HepG2 (cell line): ENCODE data around the gene THSD4. TPM values are rescaled to one million over a fixed set of nuclear protein-coding genes. Genes with fewer than 3 reads are reported as not detected.

ENCODE experiments used
- ARNT ChIP-seq: fragments of 450-650 bp; IDR thresholded peaks from 2 replicates; pipeline ENCODE4 v1.6.1; 2017
- DRAP1 ChIP-seq: IDR thresholded peaks from 2 replicates; pipeline ENCODE4 v1.6.1; 2016; ENCODE audit warnings: missing genetic modification reagents, missing compliant biosample characterization
- HMGXB3 ChIP-seq: sonication (generic); formaldehyde crosslinking; IDR thresholded peaks from 2 replicates; pipeline ENCODE4 v1.4.0; 2020; ENCODE audit warnings: missing genetic modification reagents, borderline replicate concordance
- HNRNPL ChIP-seq: fragments of 200-400 bp; formaldehyde crosslinking; IDR thresholded peaks from 2 replicates; pipeline ENCODE4 v1.6.1; 2017; ENCODE audit warnings: mild to moderate bottlenecking, low read depth, low read length
- KDM1A ChIP-seq: IDR thresholded peaks from 2 replicates; pipeline ENCODE4 v1.6.1; 2016; ENCODE audit warnings: missing compliant biosample characterization
- MTERF4 ChIP-seq: sonication (generic); formaldehyde crosslinking; IDR thresholded peaks from 2 replicates; pipeline ENCODE4 v1.8.0; 2023; ENCODE audit warnings: mild to moderate bottlenecking, missing genetic modification reagents
- RBAK ChIP-seq: sonication (generic); formaldehyde crosslinking; IDR thresholded peaks from 2 replicates; pipeline ENCODE4 v1.5.1; 2020; ENCODE audit warnings: mild to moderate bottlenecking, missing genetic modification reagents
- RFX1 ChIP-seq: fragments of 450-650 bp; IDR thresholded peaks from 2 replicates; pipeline ENCODE4 v1.6.1; 2017
- SMAD3 ChIP-seq: sonication (generic); formaldehyde crosslinking; IDR thresholded peaks from 2 replicates; pipeline ENCODE4 v1.4.0; 2020; ENCODE audit warnings: missing genetic modification reagents
- TBP ChIP-seq: sonication (generic); formaldehyde crosslinking; IDR thresholded peaks from 2 replicates; pipeline ENCODE4 v1.5.0; 2020; ENCODE audit warnings: missing genetic modification reagents
- ZBTB33 ChIP-seq: sonication (generic); formaldehyde crosslinking; IDR thresholded peaks from 2 replicates; pipeline ENCODE4 v1.4.0; 2020; ENCODE audit warnings: missing genetic modification reagents
- ZKSCAN8 ChIP-seq: IDR thresholded peaks from 2 replicates; pipeline ENCODE4 v1.6.1; 2016; ENCODE audit warnings: borderline replicate concordance, missing genetic modification reagents, missing compliant biosample characterization
- ZNF605 ChIP-seq: sonication (generic); formaldehyde crosslinking; IDR thresholded peaks from 2 replicates; pipeline ENCODE4 v1.8.0; 2022; ENCODE audit warnings: mild to moderate bottlenecking, missing genetic modification reagents
- ZNF772 ChIP-seq: sonication (generic); formaldehyde crosslinking; IDR thresholded peaks from 2 replicates; pipeline ENCODE4 v1.5.0; 2020; ENCODE audit warnings: mild to moderate bottlenecking, missing genetic modification reagents
- polyA plus RNA-seq, 8 experiments: library from polyadenylated mRNA; depleted of rRNA in 3 of 8; stranded (reverse) in 7 of 8; unstranded in 1 of 8; fragments of >200 nt; fragmentation: Illumina TruSeq in 4 of 8; extraction: Trizol in 4 of 8; gene quantifications; 2 replicates each; pipeline versions ENCODE4 v1.2.1 to v1.2.3, GENCODE V29; 2011 to 2016; ENCODE audit warnings: low read depth in 4 of 8, missing spikeins in 1 of 8, mixed read lengths in 1 of 8; ENCODE audit not compliant: insufficient read depth in 1 of 8
- total RNA-seq, 5 experiments: library from RNA; depleted of rRNA; stranded (reverse); fragments of >200 nt; fragmentation: Illumina TruSeq; extraction: Trizol; gene quantifications; 2 replicates each; pipeline ENCODE4 v1.2.3, GENCODE V29; 2016; ENCODE audit warnings: low read depth in 1 of 5
- TF ChIP-seq, protein P1 (sequence below): IDR thresholded peaks from 2 replicates; pipeline ENCODE4 v1.6.1; 2016
- TF ChIP-seq, protein P2 (sequence below): sonication (generic); formaldehyde crosslinking; IDR thresholded peaks from 2 replicates; pipeline ENCODE4 v1.4.0; 2020; ENCODE audit warnings: missing genetic modification reagents, borderline replicate concordance

THSD4 gene
- total and polyA plus RNA-seq, 2 of the 13 experiments (the other 11 are each of a cell fraction or from before 2014, with no cell fraction given): 0.07 to 0.21 TPM

DNA sequence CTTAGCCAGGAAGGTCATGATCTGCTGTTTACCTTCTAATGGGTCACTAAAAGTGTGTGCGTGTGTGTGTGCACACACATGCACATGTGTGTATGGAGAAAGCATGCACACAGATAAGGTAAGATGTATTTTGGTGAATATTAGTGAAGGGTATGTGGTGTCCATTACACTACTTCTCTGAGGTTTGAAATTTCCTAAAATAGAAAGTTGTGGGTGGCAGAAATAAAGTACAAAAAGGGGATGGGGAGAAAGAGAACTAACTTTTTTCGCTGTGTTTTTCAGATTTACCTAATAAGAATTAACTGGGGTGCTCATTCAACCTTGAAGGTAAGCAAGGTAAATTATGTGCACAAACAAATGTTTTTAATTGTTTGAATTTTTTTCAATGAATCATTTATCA lies 670.7 kb downstream of the THSD4 start (continued):
- TF ChIP-seq HMGXB3 (CRISPR knock-in tag) (no peak), ZNF772 (CRISPR knock-in tag) (no peak), RBAK (CRISPR knock-in tag) (no peak), ZBTB33 (CRISPR knock-in tag) (no peak), ZNF605 (CRISPR knock-in tag) (no peak), ZKSCAN8 (CRISPR knock-in tag) (no peak), SMAD3 (CRISPR knock-in tag) (no peak), ARNT (no peak), MTERF4 (CRISPR knock-in tag) (no peak), HNRNPL (no peak), RFX1 (no peak), KDM1A (CRISPR knock-in tag) (no peak), TBP (CRISPR knock-in tag) (no peak), DRAP1 (CRISPR knock-in tag) (no peak)
- TF ChIP-seq, protein P1, sequence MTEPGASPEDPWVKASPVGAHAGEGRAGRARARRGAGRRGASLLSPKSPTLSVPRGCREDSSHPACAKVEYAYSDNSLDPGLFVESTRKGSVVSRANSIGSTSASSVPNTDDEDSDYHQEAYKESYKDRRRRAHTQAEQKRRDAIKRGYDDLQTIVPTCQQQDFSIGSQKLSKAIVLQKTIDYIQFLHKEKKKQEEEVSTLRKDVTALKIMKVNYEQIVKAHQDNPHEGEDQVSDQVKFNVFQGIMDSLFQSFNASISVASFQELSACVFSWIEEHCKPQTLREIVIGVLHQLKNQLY (CRISPR knock-in tag): no peak
- TF ChIP-seq, protein P2, sequence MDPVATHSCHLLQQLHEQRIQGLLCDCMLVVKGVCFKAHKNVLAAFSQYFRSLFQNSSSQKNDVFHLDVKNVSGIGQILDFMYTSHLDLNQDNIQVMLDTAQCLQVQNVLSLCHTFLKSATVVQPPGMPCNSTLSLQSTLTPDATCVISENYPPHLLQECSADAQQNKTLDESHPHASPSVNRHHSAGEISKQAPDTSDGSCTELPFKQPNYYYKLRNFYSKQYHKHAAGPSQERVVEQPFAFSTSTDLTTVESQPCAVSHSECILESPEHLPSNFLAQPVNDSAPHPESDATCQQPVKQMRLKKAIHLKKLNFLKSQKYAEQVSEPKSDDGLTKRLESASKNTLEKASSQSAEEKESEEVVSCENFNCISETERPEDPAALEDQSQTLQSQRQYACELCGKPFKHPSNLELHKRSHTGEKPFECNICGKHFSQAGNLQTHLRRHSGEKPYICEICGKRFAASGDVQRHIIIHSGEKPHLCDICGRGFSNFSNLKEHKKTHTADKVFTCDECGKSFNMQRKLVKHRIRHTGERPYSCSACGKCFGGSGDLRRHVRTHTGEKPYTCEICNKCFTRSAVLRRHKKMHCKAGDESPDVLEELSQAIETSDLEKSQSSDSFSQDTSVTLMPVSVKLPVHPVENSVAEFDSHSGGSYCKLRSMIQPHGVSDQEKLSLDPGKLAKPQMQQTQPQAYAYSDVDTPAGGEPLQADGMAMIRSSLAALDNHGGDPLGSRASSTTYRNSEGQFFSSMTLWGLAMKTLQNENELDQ (CRISPR knock-in tag): no peak
